ENCODE results near the gene WNT5A. TPM values are rescaled to one million over a fixed set of nuclear protein-coding genes. Genes with fewer than 3 reads are reported as not detected.

WNT5A gene
- 36.4 and 78.6 TPM in 2 replicates for total RNA-seq

GRCh38 chr3:55486857-55487380 lies at the start of gene WNT5A:
Gene WNT5A (minus strand): TSS chr3:55487306. CDS start chr3:55486985, 321 bp downstream.

Measured in regular cardiac myocyte (primary cell).